IMR-90 (cell line): ENCODE data around the gene NT5DC1. TPM values are rescaled to one million over a fixed set of nuclear protein-coding genes. Genes with fewer than 3 reads are reported as not detected.

Experiments used
- ATAC-seq: fragments of 200-7000 bp; cut with Tn5 transposase; 2 replicates; pipeline ENCODE4 v1.9.1; 2020; ENCODE audit warnings: low read depth, mild to moderate bottlenecking, moderate library complexity
- BruUV-seq: library from RNA; stranded (reverse); fragments of 400-500 nt; replicated peaks from 2 replicates; lab custom pipeline; 2021; lab: Mats Ljungman, UMichigan
- CTCF ChIA-PET: fragments of 300-600 bp; formaldehyde crosslinking; extraction: SDS; loops from one replicate; lab custom pipeline; 2021; ENCODE audit warnings: antibody characterized with exemption; lab: Yijun Ruan, JAX
- POLR2A ChIA-PET: fragments of 300-600 bp; sonication (Branson Sonifier 250); formaldehyde crosslinking; loops from one replicate; lab custom pipeline; 2022; ENCODE audit warnings: antibody characterized with exemption; ENCODE audit not compliant: unreplicated experiment; lab: Charles Lee
- DNase-seq: peaks from one replicate; pipeline ENCODE4 v3.0.0; 2013
- H2AFZ ChIP-seq: replicated peaks from 2 replicates; pipeline ENCODE3; 2013; ENCODE audit warnings: low read length, mild to moderate bottlenecking; ENCODE audit not compliant: poor library complexity
- H2AK5ac ChIP-seq: 2 replicates; pipeline ENCODE4 v1.6.1; 2013; ENCODE audit warnings: low read depth, low read length, inconsistent platforms
- H2AK9ac ChIP-seq: replicated peaks from 2 replicates; pipeline ENCODE3; 2013; ENCODE audit warnings: mild to moderate bottlenecking, low read depth, low read length, moderate library complexity; ENCODE audit not compliant: poor library complexity
- H2BK120ac ChIP-seq: 2 replicates; pipeline ENCODE4 v1.6.1; 2013; ENCODE audit warnings: low read depth, low read length, inconsistent platforms
- H2BK15ac ChIP-seq: 3 replicates; pipeline ENCODE4 v1.6.1; 2013; ENCODE audit warnings: low read depth, low read length, inconsistent platforms
- H2BK20ac ChIP-seq: 2 replicates; pipeline ENCODE4 v1.6.1; 2013; ENCODE audit warnings: low read depth, mild to moderate bottlenecking, inconsistent platforms, low read length, moderate library complexity
- H2BK5ac ChIP-seq: 2 replicates; pipeline ENCODE4 v1.6.1; 2013; ENCODE audit warnings: mild to moderate bottlenecking, low read depth, low read length, inconsistent platforms; ENCODE audit not compliant: poor library complexity, severe bottlenecking
- H3K14ac ChIP-seq: replicated peaks from 2 replicates; pipeline ENCODE4 v1.6.1; 2013; ENCODE audit warnings: low read depth, low read length, inconsistent platforms
- H3K18ac ChIP-seq: 2 replicates; pipeline ENCODE4 v1.6.1; 2013; ENCODE audit warnings: low read depth, low read length, control low read depth
- H3K23ac ChIP-seq: 2 replicates; pipeline ENCODE4 v1.6.1; 2013; ENCODE audit warnings: low read depth, low read length, inconsistent platforms
- H3K27ac ChIP-seq: 2 replicates; pipeline ENCODE4 v1.5.1; 2013; ENCODE audit warnings: mild to moderate bottlenecking, control low read depth, low read length; ENCODE audit not compliant: insufficient read depth
- H3K27me3 ChIP-seq: 2 replicates; pipeline ENCODE4 v1.6.1; 2013; ENCODE audit warnings: low read length; ENCODE audit not compliant: control insufficient read depth, insufficient read depth
- H3K36me3 ChIP-seq: 2 replicates; pipeline ENCODE4 v1.6.1; 2013; ENCODE audit warnings: low read length, mixed read lengths; ENCODE audit not compliant: control insufficient read depth, insufficient read depth
- H3K4ac ChIP-seq: 2 replicates; pipeline ENCODE4 v1.6.1; 2013; ENCODE audit warnings: low read depth, low read length, inconsistent platforms
- H3K4me1 ChIP-seq: 2 replicates; pipeline ENCODE4 v1.6.1; 2013; ENCODE audit warnings: low read length, mixed read lengths; ENCODE audit not compliant: control insufficient read depth, insufficient read depth
- H3K4me2 ChIP-seq: 2 replicates; pipeline ENCODE4 v1.6.1; 2013; ENCODE audit warnings: low read depth, mild to moderate bottlenecking, control low read depth, low read length, moderate library complexity
- H3K4me3 ChIP-seq: 2 replicates; pipeline ENCODE4 v1.5.1; 2013; ENCODE audit warnings: low read depth, mild to moderate bottlenecking, control low read depth, low read length, moderate library complexity; ENCODE audit not compliant: insufficient read depth
- H3K56ac ChIP-seq: 2 replicates; pipeline ENCODE4 v1.6.1; 2013; ENCODE audit warnings: low read length, inconsistent platforms; ENCODE audit not compliant: insufficient read depth; ENCODE audit errors: extremely low read depth
- H3K79me1 ChIP-seq, 2 experiments: 2 replicates each; pipeline ENCODE4 v1.6.1; 2013; ENCODE audit warnings: low read length in 2 of 2, inconsistent platforms in 1 of 2, low read depth in 1 of 2
- H3K9ac ChIP-seq: 2 replicates; pipeline ENCODE4 v1.6.1; 2013; ENCODE audit warnings: low read depth, low read length, control low read depth
- H3K9me1 ChIP-seq: 2 replicates; pipeline ENCODE4 v1.6.1; 2013; ENCODE audit warnings: low read length, inconsistent platforms; ENCODE audit not compliant: insufficient read depth
- H3K9me3 ChIP-seq: 2 replicates; pipeline ENCODE4 v1.6.1; 2013; ENCODE audit warnings: low read length; ENCODE audit not compliant: control insufficient read depth, insufficient read depth
- H4K20me1 ChIP-seq: 2 replicates; pipeline ENCODE4 v1.6.1; 2013; ENCODE audit warnings: low read length, inconsistent platforms; ENCODE audit not compliant: insufficient read depth
- H4K5ac ChIP-seq: 2 replicates; pipeline ENCODE4 v1.6.1; 2013; ENCODE audit warnings: mild to moderate bottlenecking, low read depth, low read length, control low read depth
- H4K8ac ChIP-seq, 2 experiments: 2 replicates each; pipeline ENCODE4 v1.6.1; 2013; ENCODE audit warnings: low read depth in 2 of 2, low read length in 2 of 2, control low read depth in 1 of 2, inconsistent platforms in 1 of 2
- H4K91ac ChIP-seq: 2 replicates; pipeline ENCODE4 v1.6.1; 2013; ENCODE audit warnings: low read depth, low read length, inconsistent platforms; ENCODE audit not compliant: insufficient read depth
- BHLHE40 ChIP-seq: fragments of 150-350 bp; IDR thresholded peaks from 2 replicates; pipeline ENCODE4 v1.6.1; 2016; ENCODE audit warnings: mild to moderate bottlenecking, low read depth, low read length
- CEBPB ChIP-seq: IDR thresholded peaks from 2 replicates; pipeline ENCODE4 v1.6.1; 2012; ENCODE audit warnings: low read depth, low read length, improper control_type of control experiment
- CHD1 ChIP-seq: IDR thresholded peaks from 2 replicates; pipeline ENCODE4 v1.6.1; 2012; ENCODE audit warnings: low read depth, low read length, improper control_type of control experiment
- CTCF ChIP-seq: conservative IDR thresholded peaks from 2 replicates; pipeline ENCODE4 v1.5.1; 2012; ENCODE audit warnings: mild to moderate bottlenecking, low read depth, low read length, improper control_type of control experiment
- ELK1 ChIP-seq: fragments of 150-350 bp; IDR thresholded peaks from 2 replicates; pipeline ENCODE4 v1.6.1; 2016; ENCODE audit warnings: low read depth, mild to moderate bottlenecking, low read length, moderate library complexity, borderline replicate concordance
- FOS ChIP-seq: fragments of 150-350 bp; IDR thresholded peaks from 2 replicates; pipeline ENCODE4 v1.6.1; 2016; ENCODE audit warnings: low read depth, low read length
- MAFK ChIP-seq: IDR thresholded peaks from 2 replicates; pipeline ENCODE4 v1.6.1; 2012; ENCODE audit warnings: low read depth, low read length, improper control_type of control experiment
- MAZ ChIP-seq: IDR thresholded peaks from 2 replicates; pipeline ENCODE4 v1.6.1; 2012; ENCODE audit warnings: low read depth, mild to moderate bottlenecking, low read length, improper control_type of control experiment, moderate library complexity, borderline replicate concordance
- MXI1 ChIP-seq: IDR thresholded peaks from 2 replicates; pipeline ENCODE4 v1.6.1; 2012; ENCODE audit warnings: low read depth, mild to moderate bottlenecking, low read length, moderate library complexity, borderline replicate concordance
- NFE2L2 ChIP-seq: fragments of 150-350 bp; IDR thresholded peaks from 2 replicates; pipeline ENCODE4 v1.6.1; 2016; ENCODE audit warnings: low read depth, mild to moderate bottlenecking, low read length
- POLR2A ChIP-seq: IDR thresholded peaks from 2 replicates; pipeline ENCODE4 v1.6.1; 2012; ENCODE audit warnings: mild to moderate bottlenecking, low read depth, low read length
- RAD21 ChIP-seq: IDR thresholded peaks from 2 replicates; pipeline ENCODE4 v1.6.1; 2012; ENCODE audit warnings: low read length, improper control_type of control experiment
- RCOR1 ChIP-seq: IDR thresholded peaks from 2 replicates; pipeline ENCODE4 v1.6.1; 2012; ENCODE audit warnings: mild to moderate bottlenecking, low read length, improper control_type of control experiment; ENCODE audit not compliant: insufficient replicate concordance
- RFX5 ChIP-seq: IDR thresholded peaks from 2 replicates; pipeline ENCODE4 v1.8.0; 2012; ENCODE audit warnings: low read depth, mild to moderate bottlenecking, low read length, moderate library complexity
- SMC3 ChIP-seq: fragments of 150-350 bp; IDR thresholded peaks from 2 replicates; pipeline ENCODE4 v1.6.1; 2016; ENCODE audit warnings: low read depth, mild to moderate bottlenecking, antibody characterized with exemption, low read length, moderate library complexity
- USF2 ChIP-seq: fragments of 150-350 bp; IDR thresholded peaks from 2 replicates; pipeline ENCODE4 v1.6.1; 2017; ENCODE audit warnings: mild to moderate bottlenecking, antibody characterized with exemption, low read length, low read depth
- WGBS, 2 experiments: methylation state at CpG; one replicate each; pipeline versions ENCODE4 v1.1.5 to v1.1.7; 2013; ENCODE audit warnings: missing lambda C conversion rate in 2 of 2; ENCODE audit not compliant: insufficient read length in 1 of 2; ENCODE audit errors: extremely low coverage in 2 of 2; 5-methylcytosine and 5-hydroxymethylcytosine counted together
- dilution Hi-C: fragments of 300-500 bp; cut with HindIII; formaldehyde crosslinking; loops from one replicate; pipeline ENCODE4 v1.14.3; 2018; ENCODE audit warnings: low sequenced_read_pairs; ENCODE audit not compliant: unreplicated experiment
- in situ Hi-C: fragments of 300-500 bp; cut with MboI; formaldehyde crosslinking; loops from 3 replicates; pipeline ENCODE4 v1.14.3; 2019; ENCODE audit warnings: low sequenced_read_pairs, inconsistent platforms, mixed read lengths
- intact Hi-C: fragments of 100-400 bp; cut with micrococcal nuclease; formaldehyde crosslinking; loops from 2 replicates; pipeline ENCODE4 v1.10.0; 2022
- polyA plus RNA-seq, 3 experiments: library from polyadenylated mRNA; depleted of rRNA; stranded (reverse); fragments of >200 nt; gene quantifications; 2 replicates each; pipeline ENCODE4 v1.2.3, GENCODE V29; 2012; ENCODE audit warnings: low replicate concordance in 1 of 3
- total RNA-seq: library from RNA; depleted of rRNA; stranded (reverse); fragments of >200 nt; gene quantifications from 2 replicates; pipeline ENCODE4 v1.2.3, GENCODE V29; 2012

NT5DC1 gene
- total and polyA plus RNA-seq, 2 of the 4 experiments (the other 2 are of a cell fraction), result 11.7 to 16.8 TPM

GRCh38 chr6:116133453-116133852 is 32.8 kb downstream of the NT5DC1 start:
- Histone ChIP-seq H3K14ac (no peak overlapping the region), H3K9ac (no peak overlapping the region), H3K36me3 (peaks cover 1% of the 10 kb centered on the region; the same call in 1 of the 2 replicates), H2AFZ (no peak overlapping the region), H3K27me3 (no peaks in the 10 kb centered on the region), H3K4me1 (no peaks in the 10 kb centered on the region), H4K91ac (no peak overlapping the region), H3K4ac (no peak overlapping the region), H3K9me3 (no peaks in the 10 kb centered on the region), H4K20me1 (no peaks in the 10 kb centered on the region), H4K5ac (no peak overlapping the region), H2BK5ac (no peak overlapping the region), H3K27ac (no peak overlapping the region), H3K4me2 (no peak overlapping the region), H2BK20ac (no peak overlapping the region), H2AK5ac (no peak overlapping the region), H3K23ac (no peak overlapping the region), H3K79me1 (no peaks in the 10 kb centered on the region), H3K56ac (no peak overlapping the region), H2BK15ac (no peak overlapping the region), H3K18ac (no peak overlapping the region), H4K8ac (no peak overlapping the region), H2AK9ac (no peak overlapping the region), H3K4me3 (no peak overlapping the region), H3K9me1 (no peaks in the 10 kb centered on the region; the same call in 1 of the 2 replicates), H2BK120ac (no peak overlapping the region)
- intact Hi-C loops, result no loop called here
- CTCF ChIA-PET, result no interaction called here
- WGBS, 2 experiments, result 63% methylated on average over 2 of the region's 3 CpGs; no CpG with 5 or more reads in 1 of the 2 experiments
- no TSS peak for BruUV-seq
- dilution Hi-C loops, result no loop called here
- DNase-seq, result no peak
- in situ Hi-C loops, result no loop called here
- ATAC-seq, result no peak
- TF ChIP-seq RCOR1, result no peak
- TF ChIP-seq CHD1, result no peak
- no peak for TF ChIP-seq SMC3
- TF ChIP-seq MAZ, result no peak
- TF ChIP-seq BHLHE40, result no peak
- no peak for TF ChIP-seq FOS
- no peak for TF ChIP-seq CTCF
- TF ChIP-seq MXI1, result no peak
- TF ChIP-seq MAFK, result no peak
- TF ChIP-seq ELK1, result no peak
- no peak for TF ChIP-seq USF2
- no peak for TF ChIP-seq NFE2L2
- TF ChIP-seq POLR2A, result no peak
- no peak for TF ChIP-seq RFX5
- no peak for TF ChIP-seq RAD21
- no peak for TF ChIP-seq CEBPB
- POLR2A ChIA-PET, result no interaction called here
